SH-SY5Y (cell line): ENCODE data around the gene CD274.

Source experiments
- GATA2 ChIP-seq: IDR thresholded peaks from 2 replicates; pipeline ENCODE4 v1.6.1; 2011; ENCODE audit warnings: mild to moderate bottlenecking, low read depth, low read length
- GATA3 ChIP-seq: IDR thresholded peaks from 2 replicates; pipeline ENCODE4 v1.6.1; 2011; ENCODE audit warnings: low read depth, mild to moderate bottlenecking, low read length, moderate library complexity

GRCh38 chr9:5429873-5430564 lies 20.3 kb upstream of the CD274 start:
- TF ChIP-seq GATA2, result no peak
- no peak for TF ChIP-seq GATA3
